ENCODE measurements around the gene PLET1. TPM values are rescaled to one million over a fixed set of nuclear protein-coding genes. Genes with fewer than 3 reads are reported as not detected.
A peak's percentile ranks its signal among the peaks of the same experiment; 100 is the strongest.

PLET1 gene
- total RNA-seq, 1 donor: not detected

DNA sequence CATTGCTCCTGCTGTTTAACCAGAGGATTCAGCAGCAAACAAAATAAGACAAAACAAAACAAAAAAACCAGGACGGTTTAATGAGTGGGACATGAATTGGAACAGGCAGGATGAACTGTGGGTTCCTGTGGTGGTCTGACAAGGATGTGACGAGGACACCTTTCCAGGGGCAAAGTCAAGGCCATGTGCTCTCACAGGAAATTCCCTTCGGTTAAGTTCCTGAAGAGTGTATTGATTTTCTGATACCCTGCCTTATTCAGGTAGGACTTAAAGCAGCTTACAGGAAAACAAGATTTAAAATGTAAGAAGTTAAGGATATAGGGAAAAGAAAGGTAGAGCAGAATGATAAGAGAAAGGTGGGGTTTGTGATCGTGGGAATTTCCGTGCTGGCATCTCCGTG is 8.5 kb upstream of the PLET1 start:
- TF ChIP-seq, protein P1, sequence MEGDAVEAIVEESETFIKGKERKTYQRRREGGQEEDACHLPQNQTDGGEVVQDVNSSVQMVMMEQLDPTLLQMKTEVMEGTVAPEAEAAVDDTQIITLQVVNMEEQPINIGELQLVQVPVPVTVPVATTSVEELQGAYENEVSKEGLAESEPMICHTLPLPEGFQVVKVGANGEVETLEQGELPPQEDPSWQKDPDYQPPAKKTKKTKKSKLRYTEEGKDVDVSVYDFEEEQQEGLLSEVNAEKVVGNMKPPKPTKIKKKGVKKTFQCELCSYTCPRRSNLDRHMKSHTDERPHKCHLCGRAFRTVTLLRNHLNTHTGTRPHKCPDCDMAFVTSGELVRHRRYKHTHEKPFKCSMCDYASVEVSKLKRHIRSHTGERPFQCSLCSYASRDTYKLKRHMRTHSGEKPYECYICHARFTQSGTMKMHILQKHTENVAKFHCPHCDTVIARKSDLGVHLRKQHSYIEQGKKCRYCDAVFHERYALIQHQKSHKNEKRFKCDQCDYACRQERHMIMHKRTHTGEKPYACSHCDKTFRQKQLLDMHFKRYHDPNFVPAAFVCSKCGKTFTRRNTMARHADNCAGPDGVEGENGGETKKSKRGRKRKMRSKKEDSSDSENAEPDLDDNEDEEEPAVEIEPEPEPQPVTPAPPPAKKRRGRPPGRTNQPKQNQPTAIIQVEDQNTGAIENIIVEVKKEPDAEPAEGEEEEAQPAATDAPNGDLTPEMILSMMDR (IDR thresholded peaks at IDR 0.05; ENCODE audit: insufficient read depth, low read depth, low read length): no peak
- no peak for DNase-seq (ENCODE audit: low read depth)
- no peak overlapping the region for H3K4me3 ChIP-seq (ENCODE audit: low read depth, low read length)

- no peak for DNase-seq (ENCODE audit: low read depth)
- no peak overlapping the region for H3K4me3 ChIP-seq (ENCODE audit: low read depth, low read length)
- TF ChIP-seq, protein P1 (IDR thresholded peaks at IDR 0.05; ENCODE audit: insufficient read depth, low read depth, low read length): no peak
These were observed 7.7 kb upstream of the PLET1 start for GRCh38 chr11:112268406-112268805.

GRCh38 chr11:112267188-112267591 is 6.5 kb upstream of the PLET1 start:
- TF ChIP-seq, protein P1 (IDR thresholded peaks at IDR 0.05; ENCODE audit: insufficient read depth, low read depth, low read length): no peak
- H3K4me3 ChIP-seq (ENCODE audit: low read depth, low read length): no peak overlapping the region
- no peak for DNase-seq (ENCODE audit: low read depth)

DNA sequence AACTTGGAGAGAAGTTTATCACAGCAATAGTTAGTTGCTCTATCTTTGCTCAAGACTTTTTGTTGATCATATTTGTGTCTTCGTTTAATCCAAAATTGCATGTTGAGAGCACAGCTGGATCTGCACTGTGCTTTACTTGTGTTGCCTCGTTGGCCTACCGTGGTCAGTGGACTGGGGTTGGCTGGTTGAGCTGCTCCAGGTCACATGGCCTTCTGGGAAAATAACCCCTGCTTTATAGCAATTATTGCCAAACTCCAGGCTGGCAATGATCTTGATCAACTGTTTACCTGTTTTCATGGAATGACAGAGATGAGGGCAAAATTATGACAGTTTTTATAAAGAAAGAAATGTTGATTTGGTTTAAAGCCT is 5.7 kb upstream of the PLET1 start:
- no peak overlapping the region for H3K4me3 ChIP-seq (ENCODE audit: low read depth, low read length)
- TF ChIP-seq, protein P1 (IDR thresholded peaks at IDR 0.05; ENCODE audit: insufficient read depth, low read depth, low read length): no peak
- DNase-seq (ENCODE audit: low read depth): no peak

- peak; percentile 84 for DNase-seq (ENCODE audit: low read depth)
- no peak overlapping the region for H3K4me3 ChIP-seq (ENCODE audit: low read depth, low read length)
- TF ChIP-seq, protein P1 (IDR thresholded peaks at IDR 0.05; ENCODE audit: insufficient read depth, low read depth, low read length): no peak
These were observed 5.2 kb upstream of the PLET1 start for GRCh38 chr11:112265659-112266409.

DNA sequence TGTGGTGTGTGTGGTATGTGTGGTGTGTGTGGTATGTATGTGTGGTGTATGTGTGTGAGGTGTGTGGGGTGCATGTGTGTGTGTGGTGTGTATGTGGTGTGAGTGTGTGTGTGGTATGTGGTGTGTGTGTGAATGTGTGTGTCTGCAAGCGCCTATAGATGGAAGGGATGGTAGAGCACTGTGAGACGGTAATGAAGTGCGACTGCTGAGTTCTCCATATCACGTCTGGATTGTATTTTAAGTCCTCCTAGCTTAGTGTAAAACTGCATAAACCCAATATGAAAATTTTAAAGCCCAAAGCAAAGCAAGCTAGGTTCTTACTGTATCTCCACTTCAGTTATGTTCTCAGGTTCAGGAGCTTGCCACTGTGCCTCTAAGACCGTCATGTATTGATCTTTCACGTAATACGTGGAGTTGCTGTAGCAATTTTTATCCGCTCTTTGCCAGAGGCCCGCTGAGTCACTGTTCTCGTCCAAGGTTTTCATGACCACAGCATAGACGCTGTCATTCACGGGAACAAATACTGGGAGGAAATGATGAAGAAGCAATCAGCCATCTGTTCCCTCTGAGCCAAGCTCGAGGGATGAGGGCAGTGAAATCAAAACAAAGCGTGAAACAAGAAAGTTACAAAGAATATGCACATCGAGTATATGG is 5.5 kb downstream of the PLET1 start:
- TF ChIP-seq, protein P1 (IDR thresholded peaks at IDR 0.05; ENCODE audit: insufficient read depth, low read depth, low read length): no peak
- peak; percentile 62 for DNase-seq (ENCODE audit: low read depth)

More for the DNA sequence above, 5.5 kb downstream of the PLET1 start:
- no peak overlapping the region for H3K4me3 ChIP-seq (ENCODE audit: low read depth, low read length)
